ENCODE results near the gene NFIA. TPM values are rescaled to one million over a fixed set of nuclear protein-coding genes. Genes with fewer than 3 reads are reported as not detected.

NFIA gene
- total RNA-seq, 1 donor from 2014 or later, result 47.5 TPM

GRCh38 chr1:61221642-61222041 is 139.3 kb downstream of the NFIA start:
- no peak for ATAC-seq

DNA sequence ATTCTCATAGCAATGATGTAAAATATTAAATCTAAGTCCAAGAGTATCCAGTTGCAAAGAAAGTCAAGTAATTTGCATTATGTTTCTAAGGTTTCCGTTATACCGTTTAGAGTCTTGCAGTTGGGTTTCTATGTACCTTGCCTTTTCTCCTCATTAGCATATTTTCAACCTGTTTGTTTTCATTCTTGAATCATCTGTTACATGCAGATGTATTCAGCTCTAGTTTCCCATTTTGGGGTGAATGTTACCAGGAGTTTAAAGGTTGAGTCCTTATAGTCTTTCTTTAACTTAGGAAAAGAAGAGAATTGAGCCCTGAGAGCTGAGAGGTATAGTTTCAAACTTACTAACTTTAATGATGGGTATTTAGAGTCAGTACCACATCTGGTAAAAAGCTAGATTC is 139.9 kb downstream of the NFIA start:
- no peak for ATAC-seq

DNA sequence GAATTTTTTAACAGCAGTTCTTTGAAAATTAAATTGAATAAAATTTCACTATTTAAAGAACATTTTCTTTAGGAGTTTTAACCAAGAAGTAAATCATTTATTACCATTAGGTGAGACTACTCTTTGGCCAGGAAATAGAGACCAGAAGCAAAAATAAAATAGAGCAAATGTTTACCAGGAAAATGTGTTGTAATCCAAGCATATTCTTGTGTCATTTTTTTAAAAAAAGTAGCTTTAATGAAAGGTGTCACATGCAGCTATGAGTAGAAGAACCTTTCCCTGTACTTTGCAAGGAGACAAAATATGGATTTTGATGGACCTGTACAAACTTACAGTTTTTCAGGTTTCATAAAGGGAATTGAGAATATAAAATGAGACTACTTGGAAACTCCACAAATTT is 140.8 kb downstream of the NFIA start:
- ATAC-seq, result no peak

GRCh38 chr1:61224609-61225008 is 142.2 kb downstream of the NFIA start:
- no peak for ATAC-seq

DNA sequence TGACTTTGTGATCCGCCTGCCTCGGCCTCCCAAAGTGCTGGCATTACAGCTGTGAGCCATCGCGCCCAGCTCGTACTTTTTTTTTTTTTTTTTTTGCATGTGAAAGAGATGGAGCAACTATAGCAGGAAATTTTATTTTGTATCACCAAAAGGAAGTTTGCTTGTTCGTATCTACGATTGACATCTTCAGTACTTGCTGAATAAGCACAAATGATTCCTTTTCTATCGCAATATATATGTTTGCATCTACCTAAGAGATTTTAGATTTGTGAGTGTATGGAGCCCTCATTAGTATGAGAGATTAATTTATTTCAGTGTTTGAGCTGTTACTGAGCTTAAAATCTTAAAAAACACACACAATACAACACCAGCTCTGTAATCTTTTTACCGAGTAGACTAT is 143.1 kb downstream of the NFIA start:
- no peak for ATAC-seq

GRCh38 chr1:61226791-61227567 is 144.6 kb downstream of the NFIA start:
- ATAC-seq, result peak; percentile 67

- peak; percentile 46 for ATAC-seq
Measured at GRCh38 chr1:61227857-61228550, 145.6 kb downstream of the NFIA start.

DNA sequence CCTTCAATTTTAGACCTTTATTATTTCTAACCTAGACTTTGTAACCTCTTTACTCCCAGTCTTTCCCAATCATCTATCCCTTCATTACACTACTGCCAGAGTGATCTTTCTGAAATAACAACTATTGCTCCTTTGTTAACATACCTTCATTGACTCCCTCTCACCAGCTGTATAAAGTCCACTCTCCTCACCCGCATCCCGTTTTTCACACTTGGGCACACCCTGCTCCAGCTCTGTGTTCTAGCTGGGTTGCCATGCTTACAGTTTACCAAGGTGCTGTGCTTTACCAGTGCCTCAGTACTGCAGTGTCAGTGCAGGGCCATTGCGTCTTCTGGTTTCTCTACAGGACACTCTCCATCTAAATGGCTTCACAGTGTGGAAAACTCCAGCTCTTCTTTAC is 148.2 kb downstream of the NFIA start:
- ATAC-seq, result no peak

DNA sequence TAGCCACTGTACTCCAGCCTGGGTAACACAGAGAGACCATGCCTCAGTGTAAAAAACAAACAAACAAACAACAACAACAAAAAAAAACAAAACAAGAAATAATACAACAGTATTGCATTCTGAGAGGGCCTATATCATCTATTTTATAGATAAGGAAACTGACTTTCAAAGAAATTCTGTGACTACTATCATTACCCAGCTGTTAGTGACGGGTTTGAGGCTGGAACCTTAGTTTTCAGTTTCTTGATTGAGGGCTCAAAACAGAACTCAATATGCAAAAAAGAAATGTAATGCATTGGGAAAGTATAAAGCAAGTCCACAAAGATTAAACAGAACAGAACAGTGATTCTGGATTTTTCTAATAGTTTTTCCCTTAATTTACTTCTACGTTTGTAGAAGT is 149.4 kb downstream of the NFIA start:
- no peak for ATAC-seq

DNA sequence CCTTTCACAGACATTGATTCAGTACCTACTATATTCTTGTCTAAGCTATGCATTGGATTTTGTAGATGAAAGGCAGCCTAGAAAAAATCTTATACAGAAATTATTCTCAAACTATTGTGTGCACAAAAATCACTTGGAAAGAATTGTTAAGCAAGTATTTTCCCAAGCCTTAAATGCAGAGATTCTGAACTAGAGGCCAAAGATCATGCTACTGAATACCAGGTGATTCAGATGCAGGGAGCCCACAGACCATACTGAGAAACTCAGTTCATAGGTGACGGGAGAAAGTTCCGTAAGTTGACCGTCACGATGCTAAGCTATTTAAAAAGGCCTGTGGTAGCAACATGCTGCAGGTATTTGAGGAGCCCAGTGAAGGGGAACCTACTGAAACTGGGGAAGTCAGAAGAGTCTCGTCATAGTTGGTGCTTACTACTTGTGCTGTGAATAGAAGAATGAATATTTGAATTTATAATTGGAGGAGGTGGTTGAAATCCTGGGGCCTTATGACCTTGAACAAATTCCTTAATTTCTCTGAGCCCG is 150.8 kb downstream of the NFIA start:
- no peak for ATAC-seq

DNA sequence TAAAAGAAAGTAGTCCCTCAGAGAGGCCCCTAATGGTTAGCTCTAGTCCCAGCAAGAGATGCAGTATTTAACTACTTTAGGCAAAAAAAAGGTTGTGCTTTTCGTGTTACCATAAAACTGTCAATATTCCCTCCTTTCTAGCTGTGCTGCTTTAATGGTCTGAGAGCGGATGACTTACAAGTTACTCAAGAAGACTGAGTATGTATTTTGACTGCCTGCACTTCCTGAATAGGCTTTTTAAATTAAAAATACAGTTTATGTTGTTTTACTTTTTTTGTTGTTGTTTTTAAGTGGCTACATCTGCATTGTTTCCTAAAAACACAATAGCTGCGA is 152.2 kb downstream of the NFIA start:
- no peak for ATAC-seq

- ATAC-seq, result no peak
Measured at GRCh38 chr1:61237147-61237546, 154.8 kb downstream of the NFIA start.

DNA sequence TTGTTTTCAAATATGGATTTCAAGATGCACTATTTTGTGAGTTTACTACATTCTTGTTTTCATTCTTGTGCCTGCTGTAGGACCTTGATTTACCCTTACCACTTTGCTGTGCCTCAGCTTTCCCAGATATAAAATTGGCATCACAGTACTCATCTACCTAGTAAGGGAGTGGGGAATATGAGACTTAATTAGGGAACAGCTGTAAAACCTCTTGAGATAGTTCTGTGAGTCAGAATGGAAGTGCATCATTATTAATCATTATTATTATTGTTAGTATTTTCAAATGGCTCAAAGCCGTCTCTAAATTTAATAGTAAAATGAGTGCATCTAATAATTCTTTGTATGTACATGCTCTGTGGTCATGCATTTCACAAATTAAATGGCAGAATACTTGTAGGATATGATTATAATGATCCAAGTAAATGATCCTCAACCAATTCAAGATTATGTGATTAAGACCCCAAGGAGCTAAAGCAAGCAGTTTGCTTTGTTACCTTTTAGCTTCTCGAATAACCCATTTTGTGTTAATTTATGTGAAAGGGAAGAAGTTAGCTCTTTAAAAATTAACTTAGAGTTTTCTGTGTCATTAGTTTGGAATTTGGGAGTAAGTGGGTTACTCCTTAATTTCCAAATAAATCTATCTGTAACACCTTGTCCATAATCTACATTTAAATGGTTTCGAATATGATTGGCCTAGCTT is 155.4 kb downstream of the NFIA start:
- ATAC-seq, result no peak

DNA sequence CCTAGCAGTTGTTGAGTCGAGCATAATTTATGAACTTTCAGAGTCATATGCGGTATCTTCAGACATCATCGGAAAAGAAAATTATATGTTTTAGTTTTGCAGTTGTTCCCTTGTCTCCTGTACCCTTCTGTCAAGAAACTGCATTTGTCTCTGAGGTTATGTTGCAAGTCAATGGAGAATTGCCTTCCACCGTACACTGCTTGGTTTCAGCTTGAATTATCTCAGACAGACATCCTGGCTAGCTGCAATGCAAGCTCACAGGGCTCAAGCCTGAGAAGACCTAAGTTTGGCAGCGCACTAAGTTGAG is 156.0 kb downstream of the NFIA start:
- no peak for ATAC-seq

DNA sequence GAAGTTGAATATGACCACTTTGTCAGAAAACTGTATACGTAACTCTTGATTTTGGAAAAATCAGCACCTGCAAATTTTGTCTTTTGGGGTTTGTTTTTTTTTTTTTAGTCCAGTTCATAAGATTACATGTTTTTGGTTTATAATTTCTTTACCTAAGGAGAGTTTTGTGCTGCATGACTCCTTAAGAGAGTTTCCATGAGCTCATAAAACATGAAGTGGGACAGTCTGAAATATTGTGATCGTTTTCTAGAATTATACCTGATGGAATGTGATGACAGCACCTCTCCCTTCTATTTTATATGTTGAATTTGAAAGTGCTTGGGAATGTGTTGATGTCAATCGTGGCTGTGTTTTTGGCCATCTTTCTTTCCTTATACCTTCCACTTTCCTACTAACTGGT is 158.5 kb downstream of the NFIA start:
- ATAC-seq, result no peak

DNA sequence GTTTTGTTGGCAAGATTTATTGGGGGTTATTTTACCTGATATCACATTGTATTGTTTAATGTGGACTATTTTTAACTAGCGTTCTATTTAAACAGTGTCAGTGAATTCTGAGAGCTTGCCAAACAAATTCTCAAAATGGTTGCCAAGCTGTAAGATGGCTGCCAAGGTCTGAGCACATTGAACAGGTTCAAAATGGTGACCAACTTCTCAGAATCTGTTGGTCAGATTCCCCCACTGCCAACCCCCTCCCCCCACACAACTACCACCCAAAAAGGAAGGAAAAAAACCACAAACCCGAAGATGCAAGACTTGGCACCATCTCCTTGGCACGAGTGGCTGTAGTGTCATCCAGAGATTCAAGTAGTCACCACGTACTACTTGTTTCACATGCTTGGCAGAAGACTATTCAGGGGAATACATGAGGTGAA is 159.1 kb downstream of the NFIA start:
- ATAC-seq, result no peak

DNA sequence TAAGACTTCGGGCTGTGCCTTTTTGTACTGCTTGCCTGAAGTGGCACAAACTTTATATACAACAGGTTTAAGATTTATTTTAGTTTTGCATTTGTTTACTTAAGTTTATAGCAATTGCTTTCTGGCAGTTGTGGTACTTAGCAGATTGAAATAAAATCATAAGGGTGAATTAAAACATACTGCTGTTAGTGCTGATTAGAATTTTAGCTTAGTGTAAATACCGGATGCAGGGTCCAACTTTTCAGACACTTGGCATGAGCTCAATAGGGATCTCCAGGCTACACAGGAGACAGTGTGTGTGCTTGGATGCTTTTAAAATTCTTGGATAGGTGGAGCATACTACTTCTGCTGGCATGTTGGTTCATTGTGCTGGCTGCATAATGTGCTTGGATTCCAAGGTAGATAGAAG is 159.6 kb downstream of the NFIA start:
- no peak for ATAC-seq

- no peak for ATAC-seq
Measured at GRCh38 chr1:61244114-61244513, 161.8 kb downstream of the NFIA start.

DNA sequence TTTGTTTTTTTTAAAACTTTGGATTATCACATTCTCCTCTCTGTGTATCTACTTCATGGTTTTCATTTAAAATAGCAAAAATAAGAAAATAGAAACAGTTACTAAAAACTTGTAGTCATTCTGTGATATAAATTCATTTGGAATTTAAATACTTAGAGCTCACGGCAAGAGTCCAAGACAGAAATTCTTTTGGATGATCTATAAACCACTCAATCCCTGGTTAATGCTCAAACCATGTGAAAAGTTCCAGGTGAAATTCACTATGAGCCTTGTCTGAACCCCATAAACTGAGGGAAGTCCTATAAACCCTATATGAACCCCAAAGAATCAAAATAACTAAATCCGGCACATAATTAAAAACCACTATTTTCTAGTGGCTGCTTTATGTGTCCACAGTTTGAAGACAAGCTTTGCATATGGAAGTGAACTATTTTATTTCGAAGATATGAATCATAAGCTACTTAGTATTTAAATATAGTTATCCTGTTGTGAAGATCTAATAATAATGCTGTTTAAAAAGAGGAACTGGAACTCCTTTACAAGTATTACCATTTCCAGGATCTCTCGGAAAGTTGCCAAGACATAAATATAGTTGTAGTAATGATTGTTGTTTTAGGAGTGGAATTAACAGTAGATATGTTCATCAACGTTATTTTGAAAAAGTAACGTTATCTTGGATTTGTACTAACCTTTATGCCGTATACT is 163.5 kb downstream of the NFIA start:
- ATAC-seq, result no peak

GRCh38 chr1:61247051-61247825 is 164.9 kb downstream of the NFIA start:
- ATAC-seq, result no peak

- ATAC-seq, result no peak
Measured at GRCh38 chr1:61247881-61248752, 165.8 kb downstream of the NFIA start.
